Activated naive CD4-positive, alpha-beta T cell treated with anti-CD3 and anti-CD28 coated beads, Interleukin-2, amount 10 ng/mL, durations not matched to agents 7 days and 5 days (primary cell): ENCODE results near the gene PGBD5.

Experiments used
- CTCF ChIA-PET: fragments of 350-600 bp; sonication (Branson Sonifier 250); formaldehyde crosslinking; loops from one replicate; lab custom pipeline; 2021; ENCODE audit warnings: antibody characterized with exemption; lab: Charles Lee
- DNase-seq: peaks from one replicate; pipeline ENCODE4 v3.0.0-alpha.2; 2020
- H3K27ac Mint-ChIP-seq: one replicate; pipeline ENCODE4 v1.8.0; 2021; ENCODE audit warnings: mild to moderate bottlenecking, moderate library complexity, mixed read lengths
- H3K27me3 Mint-ChIP-seq: one replicate; pipeline ENCODE4 v1.8.0; 2021; ENCODE audit warnings: mild to moderate bottlenecking, mixed read lengths
- H3K36me3 Mint-ChIP-seq: one replicate; pipeline ENCODE4 v1.8.0; 2021; ENCODE audit warnings: mixed read lengths
- H3K4me1 Mint-ChIP-seq: one replicate; pipeline ENCODE4 v1.8.0; 2021; ENCODE audit warnings: mixed read lengths
- H3K4me3 Mint-ChIP-seq: one replicate; pipeline ENCODE4 v1.8.0; 2021; ENCODE audit warnings: mild to moderate bottlenecking, moderate library complexity, mixed read lengths
- H3K9me3 Mint-ChIP-seq: one replicate; pipeline ENCODE4 v1.8.0; 2021; ENCODE audit warnings: mixed read lengths

PGBD5 gene

GRCh38 chr1:230274254-230274653 is 151.9 kb downstream of the PGBD5 start:
- peaks cover 14% of the 10 kb centered on the region for H3K36me3 Mint-ChIP-seq
- peak overlapping the region; percentile 48 for H3K4me3 Mint-ChIP-seq
- H3K4me1 Mint-ChIP-seq: peaks cover 75% of the 10 kb centered on the region
- CTCF ChIA-PET: interaction anchor here (0.7 to 0.9 kb wide), 2 partner anchors 13 to 164 kb away, joined by 3 to 4 read pairs; no protein-coding TSS in a partner anchor
- no peaks in the 10 kb centered on the region for H3K27me3 Mint-ChIP-seq
- DNase-seq: no peak
- peak overlapping the region; percentile 72 for H3K27ac Mint-ChIP-seq
- H3K9me3 Mint-ChIP-seq: no peaks in the 10 kb centered on the region

DNA sequence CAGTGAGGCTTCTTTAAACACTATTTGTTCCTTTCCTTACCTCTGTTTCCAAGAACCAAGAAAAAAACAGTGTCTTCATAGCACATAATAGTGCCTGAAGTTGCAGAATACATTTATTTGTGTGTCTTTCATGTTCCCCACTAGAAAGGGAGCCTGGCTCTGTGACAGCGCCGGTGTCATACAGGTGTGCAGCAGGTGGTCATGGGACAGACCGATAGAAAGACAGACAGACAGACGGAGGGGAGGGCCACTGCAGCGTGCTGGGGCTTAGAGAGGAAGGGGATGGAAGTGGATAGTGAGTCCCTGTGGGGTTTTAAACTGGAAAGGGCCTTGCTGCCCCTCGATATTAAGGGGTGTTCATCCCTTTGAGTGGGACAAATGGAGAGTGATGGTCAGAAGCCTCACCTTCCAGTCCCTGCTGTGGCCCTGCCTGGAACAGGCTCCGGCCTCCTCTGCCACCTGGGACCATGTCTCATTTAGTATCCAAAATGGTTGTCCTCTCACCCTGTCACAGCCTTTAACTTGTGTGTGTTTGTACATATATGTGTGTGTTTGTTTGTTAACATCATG is 152.9 kb downstream of the PGBD5 start:
- H3K4me3 Mint-ChIP-seq: no peak overlapping the region
- H3K27ac Mint-ChIP-seq: peak overlapping the region; percentile 60

GRCh38 chr1:230272557-230272956 is 153.6 kb downstream of the PGBD5 start:
- Mint-ChIP-seq H3K27ac (peak overlapping the region; percentile 60), H3K4me3 (no peak overlapping the region), H3K36me3 (peaks cover 5% of the 10 kb centered on the region), H3K9me3 (no peaks in the 10 kb centered on the region), H3K27me3 (no peaks in the 10 kb centered on the region), H3K4me1 (peaks cover 70% of the 10 kb centered on the region)
- CTCF ChIA-PET: no interaction called here
- no peak for DNase-seq

More for the DNA sequence above, 152.9 kb downstream of the PGBD5 start:
- no peak for DNase-seq
- peaks cover 6% of the 10 kb centered on the region for H3K36me3 Mint-ChIP-seq
- no peaks in the 10 kb centered on the region for H3K27me3 Mint-ChIP-seq
- peaks cover 73% of the 10 kb centered on the region for H3K4me1 Mint-ChIP-seq
- CTCF ChIA-PET: interaction anchor here (0.9 kb wide), 1 partner anchor 12 kb away, joined by 4 read pairs; no protein-coding TSS in a partner anchor
- no peaks in the 10 kb centered on the region for H3K9me3 Mint-ChIP-seq

DNA sequence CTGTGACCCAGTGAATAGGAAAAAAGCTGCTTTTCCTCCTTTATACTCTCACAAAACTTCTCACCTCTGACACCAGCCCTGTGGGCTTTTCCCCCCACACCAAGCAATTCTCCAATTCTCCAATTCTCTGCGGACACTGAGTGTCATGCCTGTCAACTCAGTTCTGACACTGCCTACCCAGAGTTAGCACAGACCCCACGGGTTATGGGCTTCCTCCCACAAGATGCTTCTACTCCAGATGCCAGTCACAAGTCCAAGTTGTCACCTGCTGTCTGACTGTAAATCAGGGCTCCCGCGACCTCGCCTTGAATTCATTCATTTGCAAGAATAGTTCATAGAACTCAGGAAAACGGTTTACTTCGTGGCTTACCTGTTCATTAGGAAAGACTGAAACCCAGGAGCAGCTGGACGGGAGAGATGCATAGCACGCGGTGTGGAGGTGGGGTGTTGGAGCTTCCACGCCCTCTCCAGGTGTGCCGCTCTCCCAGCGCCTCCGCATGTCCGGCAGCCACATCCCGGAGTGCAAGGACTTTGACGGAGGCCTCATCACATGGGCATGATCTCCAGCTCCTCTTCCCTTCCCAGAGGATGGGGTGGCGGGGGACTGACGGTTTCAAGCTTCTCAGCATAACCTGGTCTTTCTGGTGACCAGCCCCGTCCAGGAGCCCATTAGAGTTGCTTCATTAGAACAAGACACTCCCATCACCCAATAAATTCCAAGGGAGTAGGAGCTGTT is 154.7 kb downstream of the PGBD5 start:
- Mint-ChIP-seq H3K4me3 (no peak overlapping the region), H3K4me1 (peaks cover 59% of the 10 kb centered on the region), H3K27me3 (no peaks in the 10 kb centered on the region), H3K36me3 (peaks cover 2% of the 10 kb centered on the region), H3K9me3 (no peaks in the 10 kb centered on the region), H3K27ac (peak overlapping the region; percentile 49)
- CTCF ChIA-PET: interaction anchor here (1.2 kb wide), 1 partner anchor 106 kb away, joined by 3 read pairs; no protein-coding TSS in a partner anchor
- DNase-seq: peak; percentile 20

- CTCF ChIA-PET: interaction anchor here (1.2 to 1.4 kb wide), 2 partner anchors 43 to 105 kb away, joined by 3 to 4 read pairs; no protein-coding TSS in a partner anchor
- peak; percentile 25 for DNase-seq
- Mint-ChIP-seq H3K4me3 (no peak overlapping the region), H3K27me3 (no peaks in the 10 kb centered on the region), H3K27ac (peak overlapping the region; percentile 85), H3K4me1 (peaks cover 56% of the 10 kb centered on the region), H3K9me3 (no peaks in the 10 kb centered on the region), H3K36me3 (peaks cover 3% of the 10 kb centered on the region)
Measured at GRCh38 chr1:230270559-230271281, 155.4 kb downstream of the PGBD5 start.

GRCh38 chr1:230270185-230270558 is 156.0 kb downstream of the PGBD5 start:
- no peak overlapping the region for H3K4me3 Mint-ChIP-seq
- CTCF ChIA-PET: interaction anchor here (0.7 to 1.4 kb wide), 5 partner anchors 29 to 160 kb away, joined by 3 to 6 read pairs (median 3); no protein-coding TSS in a partner anchor

DNA sequence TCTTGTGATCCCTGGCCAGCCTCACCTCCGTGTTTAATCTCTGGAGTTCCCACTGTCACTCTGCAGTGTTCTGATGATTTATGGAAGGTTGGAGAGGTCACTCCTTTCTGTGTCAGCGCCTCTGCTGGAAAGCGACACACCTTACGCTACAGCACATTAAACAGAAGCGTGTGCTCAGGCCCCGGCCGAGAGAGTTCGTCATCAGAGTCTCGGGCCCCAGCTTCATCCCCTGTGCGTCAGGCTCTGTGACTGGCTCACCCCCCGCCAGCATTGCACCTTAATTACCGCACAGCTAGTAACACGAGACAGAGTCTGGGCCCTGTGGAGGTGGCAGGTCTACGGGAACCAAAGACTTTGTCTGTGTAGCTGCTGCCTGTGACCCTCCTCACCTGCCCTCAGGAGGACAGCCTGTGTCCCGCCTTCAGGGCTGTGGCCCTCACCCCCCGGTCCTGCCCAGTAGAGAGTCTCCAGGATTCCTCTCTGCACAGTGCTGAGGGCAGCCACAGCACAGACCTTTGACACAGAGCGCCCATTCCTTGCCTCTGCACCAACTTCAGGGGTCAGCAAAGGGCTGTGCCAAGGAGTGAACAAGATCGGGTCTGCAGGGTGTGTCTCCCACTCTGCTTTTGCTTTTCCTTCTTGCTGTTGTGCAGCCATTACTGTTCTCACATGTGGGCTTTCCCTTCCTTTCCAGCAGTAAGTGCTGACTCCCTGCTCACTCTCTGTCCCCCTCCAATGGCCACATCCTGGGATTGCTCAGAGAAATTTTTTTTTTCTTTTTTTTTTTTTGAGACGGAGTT is 157.6 kb downstream of the PGBD5 start:
- Mint-ChIP-seq H3K4me3 (no peak overlapping the region), H3K27ac (peak overlapping the region; percentile 80), H3K4me1 (peaks cover 45% of the 10 kb centered on the region), H3K27me3 (no peaks in the 10 kb centered on the region), H3K36me3 (peaks cover 11% of the 10 kb centered on the region), H3K9me3 (no peaks in the 10 kb centered on the region)
- CTCF ChIA-PET: no interaction called here
- peak; percentile 28 for DNase-seq

More at GRCh38 chr1:230270185-230270558, 156.0 kb downstream of the PGBD5 start:
- Mint-ChIP-seq H3K4me1 (peaks cover 56% of the 10 kb centered on the region), H3K9me3 (no peaks in the 10 kb centered on the region), H3K27me3 (no peaks in the 10 kb centered on the region), H3K27ac (peak overlapping the region; percentile 85), H3K36me3 (peaks cover 3% of the 10 kb centered on the region)
- DNase-seq: no peak

GRCh38 chr1:230267338-230268065 is 158.6 kb downstream of the PGBD5 start:
- H3K9me3 Mint-ChIP-seq: no peaks in the 10 kb centered on the region
- H3K36me3 Mint-ChIP-seq: peaks cover 15% of the 10 kb centered on the region
- H3K27ac Mint-ChIP-seq: no peak overlapping the region
- no peaks in the 10 kb centered on the region for H3K27me3 Mint-ChIP-seq
- H3K4me1 Mint-ChIP-seq: peaks cover 34% of the 10 kb centered on the region
- CTCF ChIA-PET: no interaction called here
- DNase-seq: peak; percentile 13
- no peak overlapping the region for H3K4me3 Mint-ChIP-seq

DNA sequence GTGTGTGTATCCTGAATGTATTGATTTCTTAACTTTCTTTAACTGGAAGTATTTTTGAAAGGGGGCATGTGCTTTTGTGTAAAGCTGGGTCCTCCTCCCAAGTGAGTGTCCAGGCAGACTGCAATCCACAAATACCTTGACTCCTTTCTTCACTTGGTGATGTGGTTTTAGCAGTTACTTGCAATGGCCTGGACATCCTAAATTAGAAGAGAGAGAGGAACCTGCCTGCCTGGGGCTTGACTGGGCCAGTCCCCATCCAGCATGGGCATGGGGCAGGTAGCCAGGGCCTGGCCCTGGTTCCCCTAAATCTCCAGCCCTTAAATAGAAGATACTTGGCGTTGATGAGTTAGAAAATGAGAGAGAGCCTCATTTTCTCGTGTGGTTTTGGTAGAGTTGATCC is 159.7 kb downstream of the PGBD5 start:
- H3K27me3 Mint-ChIP-seq: no peaks in the 10 kb centered on the region

DNA sequence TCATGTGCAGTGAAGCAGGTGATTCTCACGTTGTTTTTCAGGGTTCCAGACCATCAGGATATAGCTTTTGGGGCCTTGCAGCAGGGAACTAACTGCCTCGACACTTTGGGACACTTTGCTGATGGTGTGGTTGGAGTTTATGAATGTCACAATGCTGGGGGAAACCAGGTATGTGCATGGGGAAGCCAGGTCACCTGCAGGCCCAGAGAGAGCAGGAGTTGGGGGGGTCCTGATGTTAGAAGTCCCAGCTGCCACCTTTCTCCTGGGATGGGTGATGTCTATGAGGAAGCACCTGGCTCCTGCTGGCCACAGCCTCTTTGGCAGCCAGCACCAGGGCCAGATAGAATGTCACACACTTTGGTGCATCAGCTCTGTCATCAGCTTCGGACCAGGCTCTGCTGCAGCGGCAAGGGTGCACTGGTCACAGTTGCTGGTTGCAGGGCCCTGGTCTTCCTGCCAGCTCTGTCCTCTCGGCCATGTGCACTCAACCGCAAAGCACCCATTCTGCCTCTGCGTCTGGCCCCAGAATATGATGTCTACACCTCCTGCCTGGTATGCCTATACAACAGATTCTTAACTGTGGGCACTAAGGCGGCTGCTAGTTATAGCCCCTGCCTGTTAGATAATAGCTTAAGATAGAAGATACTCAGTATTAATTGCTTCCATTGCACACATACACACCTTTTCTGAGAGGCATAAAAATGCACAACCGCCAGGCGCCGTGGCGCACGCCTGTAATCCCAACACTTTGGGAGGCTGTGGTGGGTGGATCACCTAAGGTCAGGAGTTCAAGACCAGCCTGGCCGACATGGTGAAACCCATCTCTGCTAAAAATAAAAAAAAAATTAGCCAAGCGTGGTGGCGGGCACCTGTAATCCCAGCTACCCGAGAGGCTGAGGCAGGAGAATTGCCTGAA is 160.7 kb downstream of the PGBD5 start:
- peaks cover 16% of the 10 kb centered on the region for H3K36me3 Mint-ChIP-seq
- CTCF ChIA-PET: no interaction called here
- no peak overlapping the region for H3K27ac Mint-ChIP-seq
- peaks cover 18% of the 10 kb centered on the region for H3K4me1 Mint-ChIP-seq
- H3K27me3 Mint-ChIP-seq: no peaks in the 10 kb centered on the region
- no peak for DNase-seq
- no peak overlapping the region for H3K4me3 Mint-ChIP-seq
- H3K9me3 Mint-ChIP-seq: no peaks in the 10 kb centered on the region

More for the DNA sequence above, 159.7 kb downstream of the PGBD5 start:
- no peak for DNase-seq
- Mint-ChIP-seq H3K9me3 (no peaks in the 10 kb centered on the region), H3K27ac (no peak overlapping the region), H3K36me3 (peaks cover 16% of the 10 kb centered on the region), H3K4me3 (no peak overlapping the region), H3K4me1 (peaks cover 28% of the 10 kb centered on the region)
- CTCF ChIA-PET: no interaction called here
